Stimulated activated CD8-positive, alpha-beta memory T cell treated with anti-CD3 and anti-CD28 coated beads, Interleukin-15, amount 100 ng/mL, for 4 hours (primary cell): ENCODE measurements around the gene THSD8.

Source experiments
- DNase-seq, 2 donors: peaks; one replicate each; pipeline ENCODE4 v3.0.0-alpha.2; 2020; ENCODE audit warnings: low read depth in 2 of 2

Gene THSD8

DNA sequence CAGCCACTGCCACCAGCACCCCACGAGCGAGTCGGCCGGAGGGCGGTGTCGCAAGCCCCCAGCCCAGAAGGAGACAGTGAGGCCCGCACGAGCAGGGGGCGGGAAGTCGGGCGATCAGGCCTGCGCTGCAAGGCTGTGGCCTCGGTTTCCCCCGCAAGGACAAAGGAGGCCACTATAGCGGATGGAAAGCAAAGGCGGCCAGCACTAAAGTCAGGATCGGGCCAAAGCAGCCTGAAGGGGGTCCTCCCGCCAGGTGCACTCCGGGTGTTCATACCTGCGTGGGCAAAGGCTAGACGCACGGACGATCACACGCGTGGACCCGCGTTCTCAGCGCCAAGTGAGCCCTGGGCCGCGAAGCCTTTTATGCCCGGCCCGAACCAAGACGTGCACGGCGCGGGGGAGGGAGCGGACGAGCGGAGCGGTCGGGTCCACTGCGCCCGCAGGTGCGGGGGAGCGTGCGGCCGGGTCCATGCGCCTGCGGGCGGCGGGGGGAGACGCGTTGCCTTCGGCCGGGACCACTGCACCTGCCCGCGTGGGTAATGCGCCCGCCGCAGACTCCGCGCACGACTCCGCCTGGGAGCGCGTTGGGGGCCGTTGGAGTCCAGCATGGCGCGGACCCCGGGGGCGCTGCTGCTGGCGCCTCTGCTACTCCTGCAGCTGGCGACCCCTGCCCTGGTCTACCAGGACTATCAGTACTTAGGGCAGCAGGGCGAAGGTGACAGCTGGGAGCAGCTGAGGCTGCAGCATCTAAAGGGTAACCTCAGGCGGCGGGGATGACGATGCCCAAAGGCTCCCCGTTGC is at the start of gene THSD8, which contains the start of gene PRDX2:
THSD8 (plus strand) TSS at position 604 of the 801 bp plus-strand sequence; CDS start at position 607, 3 bp downstream.
PRDX2 (minus strand) TSS at position 335 of the 801 bp plus-strand sequence. CDS start 539 bp downstream, outside the sequence.
- DNase-seq: no peak

DNA sequence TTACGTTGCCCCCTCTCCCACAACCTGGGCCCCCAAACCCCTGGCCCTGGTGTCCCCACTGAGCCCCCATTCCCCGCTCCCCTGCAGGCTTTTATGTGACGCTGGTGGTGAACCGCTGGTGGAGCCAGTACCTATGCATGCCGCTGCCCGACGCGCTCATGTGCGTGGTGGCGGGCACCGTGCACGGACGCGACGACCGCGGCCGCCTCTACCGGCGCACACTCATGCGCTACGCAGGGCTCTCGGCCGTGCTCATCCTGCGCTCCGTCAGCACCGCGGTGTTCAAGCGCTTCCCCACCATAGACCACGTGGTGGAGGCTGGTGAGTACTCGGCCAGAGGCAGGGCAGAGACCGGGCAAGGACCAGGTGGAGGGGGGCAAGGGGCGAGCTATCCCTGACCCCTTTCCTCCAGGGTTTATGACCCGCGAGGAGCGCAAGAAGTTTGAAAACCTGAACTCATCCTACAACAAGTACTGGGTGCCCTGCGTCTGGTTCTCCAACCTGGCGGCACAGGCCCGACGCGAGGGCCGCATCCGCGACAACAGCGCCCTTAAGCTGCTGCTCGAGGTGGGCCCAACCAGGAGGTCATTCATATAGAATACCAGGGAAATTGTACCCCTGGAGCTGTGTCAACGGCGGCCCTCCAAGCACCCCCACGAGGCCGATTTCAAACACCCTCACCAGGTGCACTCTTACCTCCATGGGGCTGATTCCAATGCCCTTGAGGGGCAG is 47.2 kb upstream of the THSD8 start:
- DNase-seq: no peak

DNA sequence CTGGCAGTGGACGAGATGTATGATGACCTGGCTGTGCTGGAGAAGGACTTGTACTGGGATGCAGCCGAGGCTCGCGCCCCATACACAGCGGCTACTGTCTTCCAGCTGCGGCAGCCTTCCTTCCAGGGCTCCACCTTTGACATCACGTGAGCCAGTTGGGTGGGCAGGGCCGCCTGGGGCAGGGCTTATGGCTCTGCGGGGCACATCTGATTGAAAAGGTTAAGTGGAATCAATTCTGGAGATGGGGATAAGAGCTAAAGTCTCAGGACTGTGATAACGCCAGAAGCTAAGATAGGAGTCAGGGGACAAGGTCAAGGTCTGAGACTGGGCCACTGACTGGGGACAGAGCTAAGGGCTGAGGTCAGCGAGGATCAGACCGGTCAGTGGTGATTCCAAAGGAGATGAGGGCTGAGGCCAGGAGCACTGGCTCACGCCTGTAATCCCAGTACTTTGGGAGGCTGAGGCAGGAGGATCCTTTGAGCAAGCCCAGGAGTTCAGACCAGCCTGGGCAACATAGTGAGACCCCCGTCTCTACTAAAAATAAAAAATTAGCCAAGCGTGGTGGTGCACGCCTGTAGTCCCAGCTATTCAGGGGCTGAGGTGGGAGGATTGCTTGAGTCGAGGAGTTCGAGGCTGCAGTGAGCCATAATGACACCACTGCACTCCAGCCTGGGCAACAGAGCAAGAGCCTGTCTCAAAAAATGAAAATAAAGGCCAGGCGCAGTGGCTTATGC is 45.6 kb upstream of the THSD8 start:
- no peak for DNase-seq

DNA sequence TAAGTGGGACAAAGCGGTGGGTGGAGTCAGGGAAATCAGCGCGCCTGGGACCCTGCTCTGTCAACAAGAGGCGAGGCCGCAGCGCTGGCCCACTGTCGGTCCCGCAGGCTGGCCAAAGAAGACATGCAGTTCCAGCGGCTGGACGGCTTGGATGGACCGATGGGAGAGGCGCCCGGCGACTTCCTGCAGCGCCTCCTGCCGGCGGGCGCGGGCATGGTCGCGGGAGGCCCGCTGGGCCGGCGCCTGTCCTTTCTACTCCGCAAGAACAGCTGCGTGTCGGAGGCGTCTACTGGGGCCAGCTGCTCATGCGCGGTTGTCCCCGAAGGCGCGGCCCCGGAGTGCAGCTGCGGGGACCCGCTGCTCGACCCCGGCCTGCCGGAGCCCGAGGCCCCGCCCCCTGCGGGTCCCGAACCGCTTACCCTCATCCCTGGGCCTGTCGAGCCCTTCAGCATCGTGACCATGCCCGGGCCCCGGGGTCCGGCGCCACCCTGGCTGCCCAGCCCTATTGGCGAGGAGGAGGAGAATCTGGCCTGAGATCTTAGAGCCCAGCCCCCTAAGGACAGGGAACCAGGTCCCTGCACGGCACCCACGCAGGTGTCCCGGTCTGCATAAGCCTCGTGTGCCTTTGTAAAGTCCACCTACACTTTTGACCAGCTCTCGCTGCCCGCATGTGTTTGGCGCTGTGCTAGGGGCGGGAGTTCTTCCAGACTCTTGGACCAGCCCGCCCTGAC is 44.2 kb upstream of the THSD8 start:
- DNase-seq: no peak

DNA sequence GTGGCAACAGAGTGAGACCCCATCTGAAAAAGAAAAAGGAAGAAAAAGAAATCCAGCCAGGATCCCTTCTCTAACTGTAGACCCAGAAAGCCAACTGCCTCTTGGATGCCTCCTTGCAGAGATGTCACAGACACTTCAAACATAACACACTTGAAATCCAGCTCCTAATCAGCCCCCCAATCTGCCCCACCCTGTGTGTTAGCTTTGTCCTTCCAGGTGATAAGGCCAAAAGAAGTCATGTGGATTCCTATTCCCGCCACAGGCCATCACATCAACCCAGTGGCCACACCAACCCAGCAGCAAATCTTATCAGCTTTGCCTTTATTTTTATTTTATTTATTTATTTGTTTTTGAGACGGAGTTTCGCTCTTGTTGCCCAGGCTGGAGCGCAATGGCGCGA is 42.2 kb upstream of the THSD8 start:
- DNase-seq: no peak

DNA sequence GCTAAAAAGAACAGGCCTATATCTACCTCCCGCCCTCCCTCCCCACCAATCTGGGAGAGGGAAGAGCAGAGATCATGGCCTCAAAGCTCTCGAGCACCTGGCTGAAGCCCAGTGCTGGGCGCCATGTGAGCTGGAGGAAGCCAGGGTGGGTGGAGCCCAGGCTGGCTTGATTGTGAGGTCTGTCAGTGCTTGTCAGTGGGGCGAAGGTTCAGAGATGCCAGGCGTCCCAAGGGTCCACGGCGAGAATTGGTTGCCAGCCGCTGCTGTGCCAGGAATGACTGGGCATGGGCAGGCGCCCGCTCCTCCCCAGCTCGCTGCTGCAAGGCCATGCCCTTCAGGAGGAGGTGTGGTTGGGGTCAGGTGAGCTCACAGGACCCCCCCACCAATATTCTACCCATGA is 38.8 kb upstream of the THSD8 start:
- DNase-seq: no peak

DNA sequence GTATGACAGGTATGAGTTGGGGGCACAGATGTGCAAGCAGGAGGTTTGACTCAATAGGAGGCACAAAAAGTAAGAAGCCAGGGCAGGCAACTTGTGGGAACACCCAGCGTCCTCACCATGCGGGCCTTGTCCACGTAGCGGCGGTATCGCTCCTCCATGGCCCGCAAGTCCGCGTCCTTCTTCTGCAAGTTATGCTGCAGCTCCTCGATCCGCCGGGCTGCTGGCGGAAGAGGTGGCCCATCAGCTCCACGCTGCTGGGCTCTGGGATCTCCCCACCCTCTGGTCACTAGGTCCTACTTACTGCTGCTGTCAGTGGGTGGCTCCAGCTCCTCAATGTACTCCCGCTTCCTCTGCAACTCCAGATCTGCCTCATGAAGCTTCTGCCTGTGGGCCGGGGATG is 37.2 kb upstream of the THSD8 start:
- no peak for DNase-seq

DNA sequence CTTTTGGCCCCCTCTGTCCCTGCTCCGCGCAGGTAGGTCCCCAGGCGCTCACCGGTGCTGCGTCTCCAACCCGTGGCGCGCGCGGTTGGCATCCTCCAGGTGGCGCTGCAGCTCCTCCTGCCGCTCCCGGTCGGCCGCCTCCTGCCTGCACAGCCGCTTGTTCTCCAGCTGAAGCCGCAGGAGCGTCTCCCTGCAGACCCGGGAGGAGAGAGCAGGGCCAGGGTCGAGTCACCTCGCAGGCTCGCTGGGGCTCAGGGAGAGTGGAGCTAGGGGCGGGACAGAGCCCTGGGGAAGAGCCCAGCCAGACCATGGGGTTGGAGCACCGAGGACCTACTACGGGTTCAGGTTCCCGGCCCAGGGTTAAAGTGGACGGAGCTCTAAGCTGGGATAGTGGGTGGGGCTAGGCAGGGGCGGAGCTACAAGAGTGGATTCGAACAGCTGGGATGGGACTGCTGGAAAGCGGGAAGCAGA is 35.8 kb upstream of the THSD8 start:
- peak in 1 of 2 donors; percentile 53 for DNase-seq

DNA sequence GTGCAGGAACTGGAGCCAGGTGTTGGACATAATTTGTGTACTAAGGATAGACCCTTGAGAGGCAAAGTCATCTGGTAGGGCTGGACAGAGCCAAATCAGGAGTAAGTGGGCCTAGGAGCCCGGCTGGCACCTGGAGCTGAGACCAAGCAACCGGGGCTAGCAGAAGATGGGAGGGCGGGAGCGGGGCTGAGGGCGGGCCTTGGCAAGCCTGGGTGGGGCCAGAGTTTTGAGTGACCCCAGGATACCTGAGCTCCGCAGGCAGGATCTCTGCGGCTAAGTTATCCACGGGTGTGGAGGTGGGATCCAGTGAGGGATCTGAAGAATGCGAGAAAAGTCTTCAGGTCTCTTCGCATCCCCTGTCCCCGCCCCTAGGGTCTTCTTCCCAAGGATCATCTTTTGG is 34.7 kb upstream of the THSD8 start:
- DNase-seq: no peak

DNA sequence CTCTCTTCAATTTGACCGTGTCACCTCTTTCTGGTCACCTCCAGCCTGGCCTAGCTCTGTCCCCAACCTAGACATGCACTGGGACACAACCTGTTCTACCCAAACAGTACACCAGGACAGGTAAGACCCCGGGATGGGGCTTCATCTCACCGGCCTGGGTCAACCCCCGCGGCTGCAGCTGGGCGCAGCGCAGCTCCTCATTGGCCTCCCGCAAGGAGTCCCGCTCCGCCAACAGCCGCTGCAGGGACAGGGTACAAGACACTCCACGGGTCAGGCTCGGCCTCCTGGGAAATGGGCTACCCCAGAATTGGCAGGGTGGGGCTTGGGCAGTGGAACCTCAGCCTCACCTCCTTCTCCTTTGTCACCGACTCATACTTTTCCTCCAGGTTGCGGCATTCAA is 34.2 kb upstream of the THSD8 start:
- DNase-seq: no peak

DNA sequence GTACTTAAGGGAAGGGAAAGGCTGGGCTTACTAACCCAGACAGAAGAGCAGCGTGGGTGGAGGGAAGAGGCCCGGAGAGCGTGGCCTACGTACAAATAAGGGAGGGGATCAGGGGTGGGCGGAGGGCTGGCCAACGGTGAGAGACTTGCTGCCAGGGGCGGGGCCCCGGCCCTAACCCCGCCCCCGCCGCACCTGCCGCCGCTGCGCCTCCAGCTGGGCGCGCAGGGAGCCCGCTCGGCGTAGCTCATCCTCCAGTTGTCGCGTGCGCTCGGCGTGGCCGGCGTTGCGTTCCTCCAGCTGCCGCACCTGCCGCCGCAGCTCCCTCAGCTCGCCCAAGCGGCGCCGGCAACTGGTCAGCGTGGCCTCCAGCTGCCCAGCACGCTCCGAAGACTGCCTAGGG is 32.2 kb upstream of the THSD8 start:
- DNase-seq: no peak

DNA sequence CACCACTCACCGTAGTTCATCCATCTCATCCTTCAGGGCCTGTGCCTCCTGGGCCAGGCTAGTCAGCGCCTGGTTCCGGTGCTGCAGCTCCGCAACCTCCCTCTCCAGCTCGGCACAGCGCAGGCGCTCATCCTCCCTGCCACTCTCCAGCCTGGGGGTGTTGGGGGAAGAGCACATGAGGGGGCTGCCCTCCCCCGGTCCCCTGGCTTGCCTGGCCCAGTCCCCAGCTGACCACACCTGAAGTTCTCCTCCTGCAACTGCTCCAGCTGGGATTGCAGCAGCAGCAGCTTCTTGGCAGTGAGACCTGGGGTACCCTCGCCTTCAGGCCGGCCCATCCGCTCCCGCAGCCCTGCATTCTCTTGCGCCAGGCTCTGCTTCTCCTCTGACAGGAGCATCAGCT is 30.9 kb upstream of the THSD8 start:
- no peak for DNase-seq

DNA sequence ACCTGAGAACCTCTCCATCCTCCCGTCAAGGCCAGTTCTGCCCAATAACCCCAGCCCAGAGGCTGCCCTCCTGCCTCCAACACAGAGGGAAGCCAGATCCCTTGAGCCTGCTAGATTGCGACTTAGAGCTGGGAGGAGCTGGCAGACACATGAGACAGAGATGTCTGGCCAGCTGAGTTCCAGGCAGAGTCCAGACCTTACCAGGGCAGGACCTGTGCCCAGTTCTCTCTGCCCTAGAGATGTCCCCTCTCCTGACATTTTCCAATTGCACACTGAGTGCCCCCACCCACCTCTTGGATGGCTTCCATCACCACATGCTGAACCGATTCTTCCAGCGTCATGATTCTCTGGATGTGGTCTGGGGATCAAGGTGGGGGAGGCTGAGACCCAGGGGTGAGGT is 29.5 kb upstream of the THSD8 start:
- DNase-seq: no peak

DNA sequence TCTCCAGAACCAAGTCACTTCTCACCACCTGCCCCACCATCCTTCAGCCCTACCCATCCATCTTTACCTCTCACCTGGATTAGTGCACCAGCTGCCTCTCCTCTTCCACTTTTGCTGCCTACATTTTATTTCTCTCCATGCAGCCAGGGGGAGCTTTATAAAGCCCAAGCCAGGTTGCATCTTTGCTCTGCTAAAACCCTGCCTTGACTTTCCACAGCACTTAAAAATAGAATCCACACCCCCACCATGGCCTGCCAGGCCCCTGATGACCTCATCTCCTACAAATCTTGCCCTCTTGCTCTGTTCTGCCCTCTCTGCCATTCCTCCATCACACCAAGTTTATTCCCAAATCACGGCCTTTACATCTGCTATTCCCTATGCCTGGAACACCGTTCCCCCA is 28.3 kb upstream of the THSD8 start:
- DNase-seq: no peak

DNA sequence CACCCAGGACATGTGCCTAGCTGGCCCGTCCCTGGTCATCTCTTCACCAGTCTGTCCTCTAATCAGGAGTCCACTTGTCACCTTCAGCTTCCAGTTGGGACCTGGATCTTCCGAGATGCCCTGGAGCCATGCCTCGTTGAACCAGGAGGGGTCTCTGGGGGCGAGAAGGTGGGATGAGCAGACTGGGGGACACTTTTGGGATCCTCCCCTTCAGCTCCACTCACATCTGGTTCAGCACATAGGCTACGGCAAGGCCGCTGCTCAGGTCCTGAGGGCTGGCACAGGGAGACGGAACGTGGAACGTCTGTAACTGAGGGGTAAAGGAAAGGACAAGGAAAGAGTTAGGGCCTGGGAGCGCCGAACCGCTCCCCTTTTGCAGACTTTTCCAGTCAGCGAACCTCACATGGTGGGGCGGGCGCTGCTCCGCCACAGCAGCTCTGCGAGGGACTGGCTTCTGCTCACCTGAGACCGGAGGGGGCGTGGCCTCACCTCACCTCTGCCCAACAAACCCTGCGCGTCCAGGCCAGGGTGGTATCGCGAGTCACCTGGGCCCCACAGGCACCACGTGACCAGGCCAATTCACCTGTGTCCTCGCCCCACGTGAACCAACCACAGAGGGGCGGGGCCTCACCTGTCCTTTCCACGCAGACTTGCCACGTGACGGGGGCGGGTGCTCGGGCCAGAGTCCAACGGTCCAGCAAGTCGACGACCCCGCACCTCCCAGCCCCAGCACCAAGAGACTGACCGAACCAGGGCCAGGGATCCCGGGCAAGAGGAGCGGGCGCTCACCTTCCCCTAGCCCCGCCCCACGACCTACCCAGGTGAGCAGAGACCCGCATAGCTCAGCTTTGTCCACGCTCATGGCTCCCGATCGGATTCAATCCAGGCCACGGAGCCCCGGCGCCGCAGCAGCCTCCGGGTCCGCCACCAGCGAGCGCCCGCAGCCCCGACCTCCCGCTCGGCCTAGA is 27.0 kb upstream of the THSD8 start, which contains the start of gene HOOK2:
HOOK2 (minus strand) TSS at position 965 of the 968 bp plus-strand sequence; CDS start at position 862, 103 bp downstream.
- no peak for DNase-seq

DNA sequence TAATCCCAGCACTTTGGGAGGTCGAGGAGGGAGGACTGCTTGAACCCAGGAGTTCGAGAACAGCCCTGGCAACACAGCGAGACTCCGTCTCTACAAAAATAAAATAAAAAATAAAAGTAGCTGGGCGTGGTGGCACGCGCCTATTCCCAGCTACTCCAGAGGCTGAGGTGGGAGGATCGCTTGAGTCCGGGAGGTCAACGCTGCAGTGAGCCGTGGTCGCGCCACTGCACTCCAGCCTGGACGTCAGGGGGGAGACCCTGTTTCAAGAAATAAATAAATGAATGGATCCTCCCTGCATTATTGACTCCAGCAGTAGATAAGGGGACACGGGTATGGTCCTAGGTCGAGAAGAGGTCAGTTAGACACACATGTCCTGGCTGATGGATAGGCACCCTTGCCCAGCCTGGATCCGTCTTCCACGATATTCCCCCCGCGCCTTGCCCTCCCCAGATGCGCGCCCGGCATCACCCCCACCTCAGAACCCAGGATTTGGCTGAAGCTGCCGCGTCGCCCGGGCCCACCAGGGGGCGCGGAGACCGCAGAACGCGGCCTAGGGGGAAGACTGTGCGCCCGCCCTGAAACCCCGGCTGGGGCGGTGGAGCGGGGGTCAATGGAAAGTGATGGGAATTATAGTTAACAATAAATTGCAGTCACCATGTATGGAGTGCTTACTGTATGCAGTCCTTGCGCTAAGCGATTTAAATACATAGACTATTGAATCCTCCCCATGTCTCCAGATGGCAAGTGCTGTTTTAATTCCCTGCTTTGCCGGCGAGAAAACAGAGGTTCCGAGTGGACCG is 24.5 kb upstream of the THSD8 start:
- DNase-seq: peak in 1 of 2 donors; percentile 61

DNA sequence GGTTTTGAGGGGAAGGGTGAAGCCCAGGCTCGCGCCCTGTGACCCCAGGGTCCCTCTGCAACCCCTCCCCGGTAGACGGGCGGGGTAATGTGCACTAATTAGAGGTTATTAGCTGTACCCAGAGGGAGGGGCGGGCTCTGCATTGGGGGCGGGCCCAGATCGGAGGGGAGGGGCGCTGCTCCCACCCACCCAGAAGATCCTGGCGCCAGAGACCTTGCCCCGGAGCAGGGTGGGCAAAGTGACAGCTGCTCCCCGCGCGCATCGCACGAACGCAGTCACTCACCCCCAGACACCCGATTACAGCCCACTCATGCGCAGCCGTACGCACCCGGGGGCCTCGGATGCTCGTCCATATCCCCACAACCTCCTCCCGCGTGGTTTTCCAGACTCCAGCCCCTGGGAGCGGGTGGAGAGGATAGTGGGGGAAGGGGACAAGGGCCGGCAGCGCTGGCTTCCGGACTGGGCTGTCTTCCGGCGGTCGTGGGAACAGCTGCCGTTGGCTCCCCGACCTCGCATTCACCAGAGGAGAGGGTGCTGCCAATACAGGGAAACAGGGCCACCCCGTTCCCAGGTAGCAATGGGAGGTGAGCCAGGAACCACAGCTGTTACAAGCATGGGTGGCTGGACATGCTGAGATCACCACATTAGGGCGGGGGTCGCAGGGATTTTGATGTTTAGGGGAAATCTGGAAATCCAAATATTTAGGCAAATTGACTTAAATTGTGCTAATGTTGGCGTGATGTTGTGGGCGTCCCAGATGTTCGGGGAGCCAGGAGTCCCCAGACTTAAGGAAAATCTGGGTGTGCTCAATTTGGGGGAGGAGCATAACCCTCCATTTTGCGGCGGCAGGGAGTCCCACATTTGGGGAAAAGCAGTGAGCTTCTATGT is 23.6 kb upstream of the THSD8 start:
- DNase-seq: no peak

DNA sequence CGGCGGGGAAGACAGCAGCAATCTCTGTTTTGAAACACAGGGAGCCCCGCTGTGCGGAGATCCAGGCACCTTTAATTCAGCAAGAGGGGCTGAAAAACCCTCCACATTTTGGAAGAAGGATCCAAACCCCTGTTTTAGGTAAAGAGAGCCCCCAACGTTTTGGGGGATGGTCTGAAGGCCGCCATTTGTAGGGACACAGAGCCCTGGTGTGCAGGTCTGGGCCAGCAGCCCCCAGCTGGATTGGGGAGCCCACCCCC is 23.0 kb upstream of the THSD8 start:
- no peak for DNase-seq
